ENCODE data around the gene NRP1. TPM values are rescaled to one million over a fixed set of nuclear protein-coding genes. Genes with fewer than 3 reads are reported as not detected.

NRP1 gene
- total RNA-seq, 1 donor from 2014 or later: 91.9 TPM

- DNase-seq: no peak
Measured at GRCh38 chr10:33289776-33290175, 44.7 kb downstream of the NRP1 start.

- no peak for DNase-seq
Measured at GRCh38 chr10:33288127-33288526, 46.3 kb downstream of the NRP1 start.

DNA sequence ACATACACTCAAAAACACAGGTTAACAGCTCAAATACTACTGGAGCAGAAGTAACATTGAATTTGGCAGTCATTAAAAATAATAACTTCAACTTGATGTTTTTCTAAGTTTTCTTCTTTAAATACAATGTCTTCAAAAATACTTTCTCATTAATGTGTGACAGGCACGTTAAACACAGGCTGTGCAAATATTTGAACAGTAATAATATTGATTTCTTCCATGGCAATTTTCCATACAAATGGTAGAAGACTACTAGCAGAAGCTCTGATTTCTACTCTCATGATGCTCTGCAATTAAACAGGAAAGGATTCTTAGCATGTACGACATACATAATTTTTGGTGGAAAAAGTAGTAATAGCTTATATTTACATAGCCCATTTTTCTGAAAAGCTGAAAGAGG, 47.4 kb downstream of the NRP1 start:
- DNase-seq: no peak

GRCh38 chr10:33286157-33286934, 48.1 kb downstream of the NRP1 start:
- no peak for DNase-seq

DNA sequence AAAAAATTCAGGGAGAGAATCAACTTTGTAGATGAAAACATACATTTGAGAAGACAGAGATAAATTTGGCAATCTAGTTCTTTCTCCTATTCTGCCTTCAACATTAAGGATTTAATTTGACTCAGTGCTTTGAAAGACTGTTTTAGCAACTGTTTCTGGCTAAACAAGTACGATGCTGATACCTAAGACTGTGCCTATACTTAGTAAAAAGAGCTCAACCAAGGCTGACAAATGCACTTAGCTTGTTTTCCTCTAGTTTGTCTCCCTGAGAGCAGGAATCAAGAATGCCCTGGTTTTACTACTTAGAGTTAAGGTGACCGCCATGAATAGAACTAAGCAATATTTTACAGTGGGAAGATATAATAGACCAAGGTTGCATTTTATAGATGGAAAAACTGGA, 49.5 kb downstream of the NRP1 start:
- no peak for DNase-seq

DNA sequence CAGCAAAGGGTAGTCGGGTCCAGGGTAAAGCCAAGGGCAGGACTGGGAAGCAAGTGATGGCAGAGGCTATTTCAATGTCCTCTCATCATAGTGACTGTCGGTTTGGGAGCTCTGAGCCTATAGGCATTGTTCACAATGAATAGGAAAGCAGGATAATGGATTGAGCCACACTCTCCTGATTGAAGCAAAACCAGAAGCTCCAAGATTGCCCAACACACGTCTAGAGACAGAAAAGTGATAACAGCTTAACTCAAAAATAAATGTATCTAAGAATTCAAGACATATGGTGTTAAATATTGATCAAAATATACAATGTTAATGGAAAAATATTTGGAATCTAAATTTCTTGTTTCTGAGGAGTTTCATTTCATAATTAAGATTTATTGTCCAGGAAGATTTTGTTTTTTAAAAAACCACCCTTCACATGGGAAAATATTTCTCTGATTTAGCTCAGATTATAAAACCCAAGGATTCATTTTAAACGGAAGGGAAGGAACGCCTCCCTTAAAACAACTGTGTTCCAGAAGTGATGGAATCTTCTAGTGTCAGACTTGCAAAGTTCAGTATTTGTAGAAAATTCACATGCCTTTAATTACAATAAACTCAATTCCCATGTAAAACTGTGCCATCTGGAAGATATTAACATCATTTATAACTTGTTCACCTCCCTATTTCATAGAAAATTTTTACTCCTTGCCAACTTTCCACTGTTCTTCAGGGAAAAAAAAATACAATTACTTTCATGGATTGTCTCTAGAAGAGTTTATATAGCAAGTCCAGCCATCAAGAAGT, 54.5 kb downstream of the NRP1 start:
- no peak for DNase-seq

GRCh38 chr10:33279276-33279675, 55.2 kb downstream of the NRP1 start:
- no peak for DNase-seq

- DNase-seq: no peak
Measured at GRCh38 chr10:33278198-33278597, 56.3 kb downstream of the NRP1 start.

GRCh38 chr10:33277135-33277536, 57.3 kb downstream of the NRP1 start:
- DNase-seq: no peak

- DNase-seq: no peak
Measured at GRCh38 chr10:33276282-33276923, 58.1 kb downstream of the NRP1 start.

GRCh38 chr10:33274096-33274785, 60.2 kb downstream of the NRP1 start:
- no peak for DNase-seq

- peak; percentile 79 for DNase-seq
Measured at GRCh38 chr10:33273295-33274002, 61.0 kb downstream of the NRP1 start.

DNA sequence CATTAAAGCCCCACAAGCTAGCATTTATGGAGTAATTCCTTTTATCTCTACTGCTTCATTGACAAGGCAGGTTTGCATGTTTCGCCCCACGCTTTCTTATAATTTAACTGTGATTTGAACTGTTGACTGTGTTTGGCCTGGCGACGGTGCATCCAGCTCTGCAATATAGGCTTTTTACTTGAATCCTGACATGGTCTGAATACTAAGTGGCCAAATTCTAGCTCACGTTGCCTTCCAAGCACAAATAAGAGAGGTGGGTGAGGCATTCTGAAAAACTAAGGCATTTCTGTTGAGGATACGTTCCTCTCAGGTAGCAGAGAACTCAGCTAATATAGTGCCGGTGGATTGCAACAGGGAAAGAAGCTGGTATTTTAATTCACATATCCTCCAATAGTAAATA, 61.8 kb downstream of the NRP1 start:
- DNase-seq: no peak

- no peak for DNase-seq
Measured at GRCh38 chr10:33271969-33272583, 62.4 kb downstream of the NRP1 start.

DNA sequence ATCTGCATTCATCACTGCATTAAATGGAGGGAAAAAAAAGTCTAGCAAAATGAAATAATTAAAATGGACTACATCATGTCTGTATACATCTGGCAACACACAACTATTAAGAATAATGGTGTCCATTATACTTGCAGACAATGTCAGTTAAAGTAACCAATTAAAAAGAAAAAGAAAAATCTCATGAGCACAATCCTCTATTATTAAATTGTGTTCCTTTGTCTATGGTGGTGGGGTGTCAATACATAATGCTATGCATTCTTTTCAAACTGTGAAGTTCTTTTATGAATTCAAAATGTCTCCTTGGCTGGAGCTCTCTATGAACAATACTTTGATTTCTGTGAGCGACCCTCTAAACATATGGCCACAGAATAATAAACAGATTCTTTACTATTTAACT, 63.5 kb downstream of the NRP1 start:
- no peak for DNase-seq

- DNase-seq: no peak
Measured at GRCh38 chr10:33267708-33268107, 66.8 kb downstream of the NRP1 start.

- no peak for DNase-seq
Measured at GRCh38 chr10:33265621-33266020, 68.8 kb downstream of the NRP1 start.

GRCh38 chr10:33263453-33263852, 71.0 kb downstream of the NRP1 start:
- no peak for DNase-seq

- no peak for DNase-seq
Measured at GRCh38 chr10:33262871-33263270, 71.6 kb downstream of the NRP1 start.

- no peak for DNase-seq
Measured at GRCh38 chr10:33260403-33261149, 73.9 kb downstream of the NRP1 start.

DNA sequence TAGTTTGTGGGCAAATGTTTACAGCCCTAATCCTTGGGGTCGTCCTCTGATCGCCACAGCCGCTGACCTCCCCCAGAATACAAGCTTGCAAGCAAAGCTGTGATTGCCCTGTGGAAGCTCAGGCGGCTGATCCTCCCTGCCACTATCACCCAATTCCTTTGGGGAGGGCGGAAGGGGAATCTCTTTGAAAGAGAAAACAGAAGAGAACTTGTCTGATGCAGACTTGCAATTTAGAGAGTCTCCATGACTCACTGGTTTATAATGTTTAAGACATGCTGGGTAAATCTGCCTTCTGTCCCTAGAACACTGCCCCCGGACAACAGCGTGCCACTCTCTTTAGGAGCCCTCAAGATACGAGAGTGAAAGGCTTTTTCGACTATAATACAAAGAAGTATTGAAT, 75.5 kb downstream of the NRP1 start:
- no peak for DNase-seq

Data from occipital lobe (tissue), 2 donors.